Measurements from ENCODE around the gene ACTR1A. TPM values are rescaled to one million over a fixed set of nuclear protein-coding genes. Genes with fewer than 3 reads are reported as not detected.

The ACTR1A gene
- total RNA-seq, 1 experiment from 2014 or later: 93.6 TPM

GRCh38 chr10:102509387-102509786, 6.9 kb upstream of the ACTR1A start:
- ATAC-seq: no peak
- DNase-seq (ENCODE audit: low spot score): no peak
- H3K27me3 Mint-ChIP-seq (ENCODE audit: low read depth): peaks cover 12% of the 10 kb centered on the region
- H3K36me3 Mint-ChIP-seq: peaks cover 16% of the 10 kb centered on the region; the same call in 1 of the 2 replicates
- TF ChIP-seq, protein P1, sequence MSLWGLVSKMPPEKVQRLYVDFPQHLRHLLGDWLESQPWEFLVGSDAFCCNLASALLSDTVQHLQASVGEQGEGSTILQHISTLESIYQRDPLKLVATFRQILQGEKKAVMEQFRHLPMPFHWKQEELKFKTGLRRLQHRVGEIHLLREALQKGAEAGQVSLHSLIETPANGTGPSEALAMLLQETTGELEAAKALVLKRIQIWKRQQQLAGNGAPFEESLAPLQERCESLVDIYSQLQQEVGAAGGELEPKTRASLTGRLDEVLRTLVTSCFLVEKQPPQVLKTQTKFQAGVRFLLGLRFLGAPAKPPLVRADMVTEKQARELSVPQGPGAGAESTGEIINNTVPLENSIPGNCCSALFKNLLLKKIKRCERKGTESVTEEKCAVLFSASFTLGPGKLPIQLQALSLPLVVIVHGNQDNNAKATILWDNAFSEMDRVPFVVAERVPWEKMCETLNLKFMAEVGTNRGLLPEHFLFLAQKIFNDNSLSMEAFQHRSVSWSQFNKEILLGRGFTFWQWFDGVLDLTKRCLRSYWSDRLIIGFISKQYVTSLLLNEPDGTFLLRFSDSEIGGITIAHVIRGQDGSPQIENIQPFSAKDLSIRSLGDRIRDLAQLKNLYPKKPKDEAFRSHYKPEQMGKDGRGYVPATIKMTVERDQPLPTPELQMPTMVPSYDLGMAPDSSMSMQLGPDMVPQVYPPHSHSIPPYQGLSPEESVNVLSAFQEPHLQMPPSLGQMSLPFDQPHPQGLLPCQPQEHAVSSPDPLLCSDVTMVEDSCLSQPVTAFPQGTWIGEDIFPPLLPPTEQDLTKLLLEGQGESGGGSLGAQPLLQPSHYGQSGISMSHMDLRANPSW (CRISPR knock-in tag; conservative IDR thresholded peaks at IDR 0.05; ENCODE audit: low read depth): no peak
- TF ChIP-seq, protein P2, sequence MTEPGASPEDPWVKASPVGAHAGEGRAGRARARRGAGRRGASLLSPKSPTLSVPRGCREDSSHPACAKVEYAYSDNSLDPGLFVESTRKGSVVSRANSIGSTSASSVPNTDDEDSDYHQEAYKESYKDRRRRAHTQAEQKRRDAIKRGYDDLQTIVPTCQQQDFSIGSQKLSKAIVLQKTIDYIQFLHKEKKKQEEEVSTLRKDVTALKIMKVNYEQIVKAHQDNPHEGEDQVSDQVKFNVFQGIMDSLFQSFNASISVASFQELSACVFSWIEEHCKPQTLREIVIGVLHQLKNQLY (CRISPR knock-in tag; IDR thresholded peaks at IDR 0.05): no peak
- TF ChIP-seq ZNF423 (CRISPR knock-in tag; IDR thresholded peaks at IDR 0.05) (no peak), AFF4 (CRISPR knock-in tag; IDR thresholded peaks at IDR 0.05; ENCODE audit: borderline replicate concordance) (no peak), ZNF263 (CRISPR knock-in tag; IDR thresholded peaks at IDR 0.05; ENCODE audit: low read depth) (no peak), NR2C2 (CRISPR knock-in tag; IDR thresholded peaks at IDR 0.05) (no peak), E2F4 (CRISPR knock-in tag; IDR thresholded peaks at IDR 0.05; ENCODE audit: borderline replicate concordance, low read depth) (no peak), ATF2 (CRISPR knock-in tag; IDR thresholded peaks at IDR 0.05; ENCODE audit: borderline replicate concordance, low read depth) (no peak), FOXP1 (CRISPR knock-in tag; IDR thresholded peaks at IDR 0.05; ENCODE audit: borderline replicate concordance) (no peak), TEAD4 (CRISPR knock-in tag; IDR thresholded peaks at IDR 0.05) (no peak), SP1 (CRISPR knock-in tag; conservative IDR thresholded peaks at IDR 0.05) (no peak), MXD4 (CRISPR knock-in tag; IDR thresholded peaks at IDR 0.05; ENCODE audit: borderline replicate concordance) (no peak), FOXJ3 (CRISPR knock-in tag; IDR thresholded peaks at IDR 0.05; ENCODE audit: borderline replicate concordance) (no peak), RELA (CRISPR knock-in tag; IDR thresholded peaks at IDR 0.05; ENCODE audit: borderline replicate concordance) (no peak), USF2 (CRISPR knock-in tag; IDR thresholded peaks at IDR 0.05) (no peak)
- TF ChIP-seq, protein P3, sequence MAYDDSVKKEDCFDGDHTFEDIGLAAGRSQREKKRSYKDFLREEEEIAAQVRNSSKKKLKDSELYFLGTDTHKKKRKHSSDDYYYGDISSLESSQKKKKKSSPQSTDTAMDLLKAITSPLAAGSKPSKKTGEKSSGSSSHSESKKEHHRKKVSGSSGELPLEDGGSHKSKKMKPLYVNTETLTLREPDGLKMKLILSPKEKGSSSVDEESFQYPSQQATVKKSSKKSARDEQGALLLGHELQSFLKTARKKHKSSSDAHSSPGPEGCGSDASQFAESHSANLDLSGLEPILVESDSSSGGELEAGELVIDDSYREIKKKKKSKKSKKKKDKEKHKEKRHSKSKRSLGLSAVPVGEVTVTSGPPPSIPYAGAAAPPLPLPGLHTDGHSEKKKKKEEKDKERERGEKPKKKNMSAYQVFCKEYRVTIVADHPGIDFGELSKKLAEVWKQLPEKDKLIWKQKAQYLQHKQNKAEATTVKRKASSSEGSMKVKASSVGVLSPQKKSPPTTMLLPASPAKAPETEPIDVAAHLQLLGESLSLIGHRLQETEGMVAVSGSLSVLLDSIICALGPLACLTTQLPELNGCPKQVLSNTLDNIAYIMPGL (CRISPR knock-in tag; IDR thresholded peaks at IDR 0.05): no peak
- TF ChIP-seq, protein P4, sequence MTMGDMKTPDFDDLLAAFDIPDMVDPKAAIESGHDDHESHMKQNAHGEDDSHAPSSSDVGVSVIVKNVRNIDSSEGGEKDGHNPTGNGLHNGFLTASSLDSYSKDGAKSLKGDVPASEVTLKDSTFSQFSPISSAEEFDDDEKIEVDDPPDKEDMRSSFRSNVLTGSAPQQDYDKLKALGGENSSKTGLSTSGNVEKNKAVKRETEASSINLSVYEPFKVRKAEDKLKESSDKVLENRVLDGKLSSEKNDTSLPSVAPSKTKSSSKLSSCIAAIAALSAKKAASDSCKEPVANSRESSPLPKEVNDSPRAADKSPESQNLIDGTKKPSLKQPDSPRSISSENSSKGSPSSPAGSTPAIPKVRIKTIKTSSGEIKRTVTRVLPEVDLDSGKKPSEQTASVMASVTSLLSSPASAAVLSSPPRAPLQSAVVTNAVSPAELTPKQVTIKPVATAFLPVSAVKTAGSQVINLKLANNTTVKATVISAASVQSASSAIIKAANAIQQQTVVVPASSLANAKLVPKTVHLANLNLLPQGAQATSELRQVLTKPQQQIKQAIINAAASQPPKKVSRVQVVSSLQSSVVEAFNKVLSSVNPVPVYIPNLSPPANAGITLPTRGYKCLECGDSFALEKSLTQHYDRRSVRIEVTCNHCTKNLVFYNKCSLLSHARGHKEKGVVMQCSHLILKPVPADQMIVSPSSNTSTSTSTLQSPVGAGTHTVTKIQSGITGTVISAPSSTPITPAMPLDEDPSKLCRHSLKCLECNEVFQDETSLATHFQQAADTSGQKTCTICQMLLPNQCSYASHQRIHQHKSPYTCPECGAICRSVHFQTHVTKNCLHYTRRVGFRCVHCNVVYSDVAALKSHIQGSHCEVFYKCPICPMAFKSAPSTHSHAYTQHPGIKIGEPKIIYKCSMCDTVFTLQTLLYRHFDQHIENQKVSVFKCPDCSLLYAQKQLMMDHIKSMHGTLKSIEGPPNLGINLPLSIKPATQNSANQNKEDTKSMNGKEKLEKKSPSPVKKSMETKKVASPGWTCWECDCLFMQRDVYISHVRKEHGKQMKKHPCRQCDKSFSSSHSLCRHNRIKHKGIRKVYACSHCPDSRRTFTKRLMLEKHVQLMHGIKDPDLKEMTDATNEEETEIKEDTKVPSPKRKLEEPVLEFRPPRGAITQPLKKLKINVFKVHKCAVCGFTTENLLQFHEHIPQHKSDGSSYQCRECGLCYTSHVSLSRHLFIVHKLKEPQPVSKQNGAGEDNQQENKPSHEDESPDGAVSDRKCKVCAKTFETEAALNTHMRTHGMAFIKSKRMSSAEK (CRISPR knock-in tag; IDR thresholded peaks at IDR 0.05; ENCODE audit: borderline replicate concordance): no peak
- H3K27ac Mint-ChIP-seq: no peak overlapping the region
- H3K9me3 Mint-ChIP-seq: no peaks in the 10 kb centered on the region
- no peak overlapping the region for H3K4me3 Mint-ChIP-seq
- CTCF ChIA-PET: no interaction called here
- POLR2A ChIA-PET: no interaction called here
- peaks cover 8% of the 10 kb centered on the region; the same call in 1 of the 2 replicates for H3K4me1 Mint-ChIP-seq
